ENCODE data around the gene DNASE1L2. TPM values are rescaled to one million over a fixed set of nuclear protein-coding genes. Genes with fewer than 3 reads are reported as not detected.

DNASE1L2 gene
- total RNA-seq, 1 experiment from 2014 or later, result 1.9 TPM

GRCh38 chr16:2252806-2253148, 16.5 kb downstream of the DNASE1L2 start (continued):
- TF ChIP-seq, protein P1, sequence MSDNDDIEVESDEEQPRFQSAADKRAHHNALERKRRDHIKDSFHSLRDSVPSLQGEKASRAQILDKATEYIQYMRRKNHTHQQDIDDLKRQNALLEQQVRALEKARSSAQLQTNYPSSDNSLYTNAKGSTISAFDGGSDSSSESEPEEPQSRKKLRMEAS (IDR thresholded peaks at IDR 0.05), result no peak

- H4K20me1 ChIP-seq (ENCODE audit: insufficient read depth), result peaks cover 5% of the 10 kb centered on the region; the same call in 1 of the 2 replicates
- H3K4me1 ChIP-seq (ENCODE audit: control insufficient read depth in 1 of 2, insufficient read depth in 2 of 2, low read length in 2 of 2), result peaks cover 15 to 31% of the 10 kb centered on the region in 2 experiments
- no peak for ATAC-seq
- DNase-seq (ENCODE audit: low read depth, low spot score), result no peak
- BruUV-seq (replicated peaks), result no TSS peak
- no peaks in the 10 kb centered on the region for H3K9me2 ChIP-seq (ENCODE audit: insufficient read depth)
- intact Hi-C loops (cut with micrococcal nuclease), result loop anchor here (10.0 kb wide), 1 partner anchor 228 kb away; the partner anchor contains the start of gene NHERF2
- ChIA-PET RAD21 (ENCODE audit: low non-redundant PET in 1 of 2, low total read pairs in 2 of 2, uncharacterized antibody in 2 of 2, unreplicated experiment in 2 of 2) (no interaction called here), POLR2A (interaction anchor here (1.6 to 2.8 kb wide), 3 partner anchors 10 to 38 kb away, joined by 8 to 17 read pairs (median 9); partner anchors contain the start of gene PGP), CTCF (interaction anchor here (1.0 kb wide), 1 partner anchor 248 kb away, joined by 3 read pairs; no protein-coding TSS in a partner anchor)
- no peaks in the 10 kb centered on the region for H3K27me3 ChIP-seq (ENCODE audit: insufficient read depth, low read length)
- no peak overlapping the region for H3K9ac ChIP-seq (ENCODE audit: low read length)
- H3K36me3 ChIP-seq (ENCODE audit: control insufficient read depth in 1 of 2, insufficient read depth in 2 of 2, low read length in 2 of 2), result peaks cover 38 to 48% of the 10 kb centered on the region in 2 experiments
- H3K9me3 ChIP-seq (ENCODE audit: control insufficient read depth in 1 of 2, insufficient read depth in 1 of 2, low read depth in 1 of 2, low read length in 2 of 2), result no peaks in the 10 kb centered on the region
- no peak overlapping the region for H3K4me3 ChIP-seq (replicated peaks in 1 of 2; ENCODE audit: low read depth in 1 of 2, low read length in 2 of 2)
- no peak overlapping the region for H3K27ac ChIP-seq (ENCODE audit: low read depth, low read length)
- H2AFZ ChIP-seq (ENCODE audit: low read depth, low read length, poor library complexity, severe bottlenecking), result no peak overlapping the region
- peaks cover 63% of the 10 kb centered on the region for H3K79me2 ChIP-seq (ENCODE audit: insufficient read depth, low read length)
- TF ChIP-seq CEBPB (IDR thresholded peaks at IDR 0.05; ENCODE audit: low read depth), result no peak
- no peak for TF ChIP-seq ELF1 (IDR thresholded peaks at IDR 0.05; ENCODE audit: borderline replicate concordance, low read depth)
- no peak for TF ChIP-seq ATF3 (IDR thresholded peaks at IDR 0.05)
- no peak for TF ChIP-seq SIN3A (IDR thresholded peaks at IDR 0.05; ENCODE audit: low read depth)
- no peak for TF ChIP-seq SP1 (IDR thresholded peaks at IDR 0.05; ENCODE audit: low read depth)
- no peak overlapping the region for H3K4me2 ChIP-seq (ENCODE audit: low read length)
Observed at GRCh38 chr16:2253293-2253692, 17.0 kb downstream of the DNASE1L2 start.

- BruUV-seq (replicated peaks), result no TSS peak
- Histone ChIP-seq H3K36me3 (ENCODE audit: control insufficient read depth in 1 of 2, insufficient read depth in 2 of 2, low read length in 2 of 2) (peaks cover 58 to 69% of the 10 kb centered on the region in 2 experiments), H4K20me1 (ENCODE audit: insufficient read depth) (peaks cover 5% of the 10 kb centered on the region; the same call in 1 of the 2 replicates), H3K4me1 (ENCODE audit: control insufficient read depth in 1 of 2, insufficient read depth in 2 of 2, low read length in 2 of 2) (peaks cover 9 to 22% of the 10 kb centered on the region in 2 experiments), H3K9me3 (ENCODE audit: control insufficient read depth in 1 of 2, insufficient read depth in 1 of 2, low read depth in 1 of 2, low read length in 2 of 2) (no peaks in the 10 kb centered on the region), H3K4me2 (ENCODE audit: low read length) (no peak overlapping the region), H3K79me2 (ENCODE audit: insufficient read depth, low read length) (peaks cover 69% of the 10 kb centered on the region), H3K27ac (ENCODE audit: low read depth, low read length) (no peak overlapping the region), H3K27me3 (ENCODE audit: insufficient read depth, low read length) (no peaks in the 10 kb centered on the region), H3K9ac (ENCODE audit: low read length) (no peak overlapping the region), H3K4me3 (replicated peaks in 1 of 2; ENCODE audit: low read depth in 1 of 2, low read length in 2 of 2) (no peak overlapping the region), H3K9me2 (ENCODE audit: insufficient read depth) (no peaks in the 10 kb centered on the region), H2AFZ (ENCODE audit: low read depth, low read length, poor library complexity, severe bottlenecking) (no peak overlapping the region)
- DNase-seq (ENCODE audit: low read depth, low spot score) (no peak), ATAC-seq (no peak)
- TF ChIP-seq SIN3A (IDR thresholded peaks at IDR 0.05; ENCODE audit: low read depth) (no peak), ATF3 (IDR thresholded peaks at IDR 0.05) (no peak)
- CTCF ChIA-PET, result no interaction called here
- RAD21 ChIA-PET (ENCODE audit: low non-redundant PET in 1 of 2, low total read pairs in 2 of 2, uncharacterized antibody in 2 of 2, unreplicated experiment in 2 of 2), result no interaction called here
- intact Hi-C loops (cut with micrococcal nuclease), result loop anchor here (10.0 kb wide), 1 partner anchor 232 kb away; the partner anchor contains the start of gene NHERF2
- POLR2A ChIA-PET, result no interaction called here
Observed at GRCh38 chr16:2256531-2257140, 20.4 kb downstream of the DNASE1L2 start.

Data from HCT116 (cell line).